Activated T-cell treated with anti-CD3 and anti-CD28 coated beads, Interleukin-2, amount 50 U/mL, for 24 hours (primary cell): ENCODE measurements around the gene APLP2.
"Not testable (repeated sequence)": the region's sequence is repeated elsewhere in the genome, so short reads cannot be mapped to it uniquely, and the experiment has no call there.

Experiments
- DNase-seq: peaks from one replicate; pipeline ENCODE4 v3.0.0-alpha.2; 2020
- H3K27ac Mint-ChIP-seq: 2 replicates; pipeline ENCODE4 v1.8.0; 2020; ENCODE audit warnings: mild to moderate bottlenecking, mixed read lengths
- H3K27me3 Mint-ChIP-seq: 2 replicates; pipeline ENCODE4 v1.8.0; 2020; ENCODE audit warnings: mixed read lengths
- H3K36me3 Mint-ChIP-seq: 2 replicates; pipeline ENCODE4 v1.8.0; 2020; ENCODE audit warnings: low read depth, mixed read lengths
- H3K4me1 Mint-ChIP-seq: 2 replicates; pipeline ENCODE4 v1.8.0; 2020; ENCODE audit warnings: low read depth, mixed read lengths
- H3K4me3 Mint-ChIP-seq: 2 replicates; pipeline ENCODE4 v1.8.0; 2020; ENCODE audit warnings: mild to moderate bottlenecking, moderate library complexity, mixed read lengths
- H3K9me3 Mint-ChIP-seq: 2 replicates; pipeline ENCODE4 v1.8.0; 2020; ENCODE audit warnings: mixed read lengths

APLP2 gene

GRCh38 chr11:130163346-130164220 lies 93.9 kb downstream of the APLP2 start:
- H3K27me3 Mint-ChIP-seq, result peaks cover 75% of the 10 kb centered on the region
- no peak overlapping the region for H3K4me3 Mint-ChIP-seq
- H3K4me1 Mint-ChIP-seq, result peaks cover 10% of the 10 kb centered on the region
- no peaks in the 10 kb centered on the region for H3K9me3 Mint-ChIP-seq
- no peak overlapping the region for H3K27ac Mint-ChIP-seq
- H3K36me3 Mint-ChIP-seq, result no peaks in the 10 kb centered on the region
- no peak for DNase-seq

GRCh38 chr11:130164221-130164570 lies 94.5 kb downstream of the APLP2 start:
- Mint-ChIP-seq H3K27ac (no peak overlapping the region), H3K4me1 (peaks cover 8% of the 10 kb centered on the region), H3K27me3 (peaks cover 70% of the 10 kb centered on the region), H3K36me3 (no peaks in the 10 kb centered on the region), H3K4me3 (no peak overlapping the region), H3K9me3 (no peaks in the 10 kb centered on the region)
- no peak for DNase-seq

- Mint-ChIP-seq H3K27ac (no peak overlapping the region), H3K4me1 (peaks cover 3% of the 10 kb centered on the region), H3K36me3 (no peaks in the 10 kb centered on the region), H3K4me3 (no peak overlapping the region), H3K27me3 (peaks cover 69% of the 10 kb centered on the region), H3K9me3 (no peaks in the 10 kb centered on the region)
- no peak for DNase-seq
Observed at GRCh38 chr11:130165601-130166456, 96.1 kb downstream of the APLP2 start.

- Mint-ChIP-seq H3K27ac (no peak overlapping the region), H3K9me3 (no peaks in the 10 kb centered on the region), H3K36me3 (no peaks in the 10 kb centered on the region), H3K27me3 (peaks cover 65% of the 10 kb centered on the region), H3K4me3 (no peak overlapping the region), H3K4me1 (peaks cover 3% of the 10 kb centered on the region)
- DNase-seq, result no peak
Observed at GRCh38 chr11:130166457-130166784, 96.7 kb downstream of the APLP2 start.

GRCh38 chr11:130167146-130167545 lies 97.5 kb downstream of the APLP2 start:
- H3K4me3 Mint-ChIP-seq, result no peak overlapping the region
- no peak overlapping the region for H3K27ac Mint-ChIP-seq
- no peaks in the 10 kb centered on the region for H3K36me3 Mint-ChIP-seq
- no peaks in the 10 kb centered on the region for H3K9me3 Mint-ChIP-seq
- peaks cover 1% of the 10 kb centered on the region for H3K4me1 Mint-ChIP-seq
- peaks cover 59% of the 10 kb centered on the region for H3K27me3 Mint-ChIP-seq
- no peak for DNase-seq

GRCh38 chr11:130168105-130168504 lies 98.4 kb downstream of the APLP2 start:
- Mint-ChIP-seq H3K36me3 (no peaks in the 10 kb centered on the region), H3K4me1 (no peaks in the 10 kb centered on the region), H3K27ac (no peak overlapping the region), H3K27me3 (peaks cover 56% of the 10 kb centered on the region), H3K9me3 (no peaks in the 10 kb centered on the region), H3K4me3 (no peak overlapping the region)
- DNase-seq, result no peak

GRCh38 chr11:130170345-130170744 lies 100.7 kb downstream of the APLP2 start:
- Mint-ChIP-seq H3K4me3 (no peak overlapping the region), H3K27ac (no peak overlapping the region), H3K9me3 (peaks cover 9% of the 10 kb centered on the region), H3K27me3 (peaks cover 42% of the 10 kb centered on the region), H3K36me3 (no peaks in the 10 kb centered on the region), H3K4me1 (no peaks in the 10 kb centered on the region)
- DNase-seq, result no peak

GRCh38 chr11:130171534-130171933 lies 101.8 kb downstream of the APLP2 start:
- DNase-seq, result no peak
- Mint-ChIP-seq H3K9me3 (peaks cover 11% of the 10 kb centered on the region), H3K27ac (no peak overlapping the region), H3K27me3 (peaks cover 32% of the 10 kb centered on the region), H3K36me3 (no peaks in the 10 kb centered on the region), H3K4me3 (no peak overlapping the region), H3K4me1 (no peaks in the 10 kb centered on the region)

GRCh38 chr11:130172001-130172400 lies 102.3 kb downstream of the APLP2 start:
- Mint-ChIP-seq H3K27me3 (peaks cover 32% of the 10 kb centered on the region), H3K9me3 (peaks cover 11% of the 10 kb centered on the region)
- H3K36me3 Mint-ChIP-seq, DNase-seq, H3K4me3 Mint-ChIP-seq, H3K4me1 Mint-ChIP-seq, H3K27ac Mint-ChIP-seq: not testable (repeated sequence)

- no peak for DNase-seq
- Mint-ChIP-seq H3K9me3 (peaks cover 11% of the 10 kb centered on the region), H3K27me3 (peaks cover 18% of the 10 kb centered on the region), H3K27ac (no peak overlapping the region), H3K36me3 (no peaks in the 10 kb centered on the region), H3K4me3 (no peak overlapping the region), H3K4me1 (no peaks in the 10 kb centered on the region)
Observed at GRCh38 chr11:130174642-130175041, 104.9 kb downstream of the APLP2 start.

- Mint-ChIP-seq H3K27ac (no peak overlapping the region), H3K36me3 (no peaks in the 10 kb centered on the region), H3K9me3 (peaks cover 11% of the 10 kb centered on the region), H3K4me3 (no peak overlapping the region), H3K27me3 (peaks cover 14% of the 10 kb centered on the region), H3K4me1 (no peaks in the 10 kb centered on the region)
- no peak for DNase-seq
Observed at GRCh38 chr11:130175898-130176297, 106.2 kb downstream of the APLP2 start.

- H3K36me3 Mint-ChIP-seq, result no peaks in the 10 kb centered on the region
- no peak overlapping the region for H3K4me3 Mint-ChIP-seq
- H3K27ac Mint-ChIP-seq, result no peak overlapping the region
- H3K9me3 Mint-ChIP-seq, result peaks cover 11% of the 10 kb centered on the region
- H3K4me1 Mint-ChIP-seq, result no peaks in the 10 kb centered on the region
- peaks cover 14% of the 10 kb centered on the region for H3K27me3 Mint-ChIP-seq
- no peak for DNase-seq
Observed at GRCh38 chr11:130177782-130178181, 108.1 kb downstream of the APLP2 start.

- no peak overlapping the region for H3K4me3 Mint-ChIP-seq
Observed at GRCh38 chr11:130178441-130179339, 109.0 kb downstream of the APLP2 start.

More at GRCh38 chr11:130178441-130179339, 109.0 kb downstream of the APLP2 start:
- Mint-ChIP-seq H3K27me3 (peaks cover 11% of the 10 kb centered on the region), H3K36me3 (no peaks in the 10 kb centered on the region), H3K9me3 (peaks cover 11% of the 10 kb centered on the region), H3K4me1 (no peaks in the 10 kb centered on the region), H3K27ac (no peak overlapping the region)
- no peak for DNase-seq
